Stomach (tissue), 9 donors: ENCODE data around the gene ATCAY. TPM values are rescaled to one million over a fixed set of nuclear protein-coding genes. Genes with fewer than 3 reads are reported as not detected.
"Not testable (repeated sequence)": the region's sequence is repeated elsewhere in the genome, so short reads cannot be mapped to it uniquely, and the experiment has no call there.

Experiments
- DNase-seq, 2 donors: peaks; one replicate each; pipeline versions ENCODE4 v3.0.0 to v3.0.0-alpha.2; 2013 to 2019
- H3K27ac ChIP-seq, 5 donors: fragments of 200-600 bp in 4 of 5; sonication (generic) in 4 of 5; one replicate each; pipeline ENCODE4 v1.5.1; 2013 to 2019; ENCODE audit warnings: mild to moderate bottlenecking in 1 of 5, moderate library complexity in 1 of 5
- H3K27me3 ChIP-seq, 3 donors: fragments of 200-600 bp; sonication (generic); one replicate each; pipeline ENCODE4 v1.5.1; 2017 to 2019; ENCODE audit warnings: mixed run types in 1 of 3
- H3K36me3 ChIP-seq, 4 donors: fragments of 200-600 bp; sonication (generic); 1 replicate in 3 of 4; 2 replicates in 1 of 4; pipeline ENCODE4 v1.5.1; 2016 to 2019
- H3K4me1 ChIP-seq, 4 donors: fragments of 200-600 bp; sonication (generic); one replicate each; pipeline ENCODE4 v1.5.1; 2016 to 2019
- H3K4me3 ChIP-seq, 4 donors: fragments of 200-600 bp; sonication (generic) in 3 of 4; one replicate each; pipeline ENCODE4 v1.5.1; 2016 to 2019; ENCODE audit warnings: mild to moderate bottlenecking in 1 of 4
- H3K9me3 ChIP-seq, 4 donors: fragments of 200-600 bp; sonication (generic); one replicate each; pipeline ENCODE4 v1.5.1; 2016 to 2019
- CTCF ChIP-seq, 7 experiments: fragments of 450-650 bp in 4 of 7; fragments of 200-600 bp in 3 of 7; sonication (generic) in 3 of 7; IDR thresholded peaks; one replicate each; pipeline ENCODE4 v1.5.1; 2016 to 2019; ENCODE audit warnings: antibody characterized with exemption in 7 of 7, control low read depth in 2 of 7, mild to moderate bottlenecking in 1 of 7
- EP300 ChIP-seq: sonication (generic); formaldehyde crosslinking; IDR thresholded peaks from one replicate; pipeline ENCODE4 v1.6.1; 2017; ENCODE audit warnings: antibody characterized with exemption
- POLR2A ChIP-seq, 4 donors: fragments of 450-650 bp; IDR thresholded peaks; one replicate each; pipeline ENCODE4 v1.6.1; 2016; ENCODE audit warnings: antibody characterized with exemption in 4 of 4, control low read depth in 2 of 4, mild to moderate bottlenecking in 1 of 4, moderate library complexity in 1 of 4
- POLR2AphosphoS5 ChIP-seq, 3 donors: sonication (generic); formaldehyde crosslinking; IDR thresholded peaks; one replicate each; pipeline ENCODE4 v1.6.1; 2016; ENCODE audit warnings: antibody characterized with exemption in 3 of 3
- whole genome bisulfite sequencing, 5 donors: extraction: QIAGEN DNeasy Blood & Tissue Kit in 3 of 5; methylation state at CpG; one replicate each; pipeline versions ENCODE4 v1.1.5 to v1.1.7; 2013 to 2018; 5-methylcytosine and 5-hydroxymethylcytosine counted together
- intact Hi-C: fragments of 100-400 bp; cut with DNase I; formaldehyde crosslinking; loops from one replicate; pipeline ENCODE4 v1.15.1; 2023; ENCODE audit warnings: low total_unique reads
- polyA plus RNA-seq, 3 donors: library from polyadenylated mRNA; stranded (reverse); fragments of 200-250 nt; gene quantifications; one replicate each; pipeline ENCODE4 v1.2.3, GENCODE V29; 2013
- total RNA-seq, 5 donors: library from RNA; depleted of rRNA; stranded (reverse); fragments of >200 nt; gene quantifications; one replicate each; pipeline versions ENCODE4 v1.1.0 to v1.2.3, GENCODE V29; 2014 to 2016
- donor health status: healthy with polysubstance abuse.
- donor health status: Bipolar disorder and iron deficiency.
- donor health status: healthy.

Gene ATCAY
- total and polyA plus RNA-seq, 8 donors = 0.25 to 0.92 (median 0.81) TPM; not detected in 4

DNA sequence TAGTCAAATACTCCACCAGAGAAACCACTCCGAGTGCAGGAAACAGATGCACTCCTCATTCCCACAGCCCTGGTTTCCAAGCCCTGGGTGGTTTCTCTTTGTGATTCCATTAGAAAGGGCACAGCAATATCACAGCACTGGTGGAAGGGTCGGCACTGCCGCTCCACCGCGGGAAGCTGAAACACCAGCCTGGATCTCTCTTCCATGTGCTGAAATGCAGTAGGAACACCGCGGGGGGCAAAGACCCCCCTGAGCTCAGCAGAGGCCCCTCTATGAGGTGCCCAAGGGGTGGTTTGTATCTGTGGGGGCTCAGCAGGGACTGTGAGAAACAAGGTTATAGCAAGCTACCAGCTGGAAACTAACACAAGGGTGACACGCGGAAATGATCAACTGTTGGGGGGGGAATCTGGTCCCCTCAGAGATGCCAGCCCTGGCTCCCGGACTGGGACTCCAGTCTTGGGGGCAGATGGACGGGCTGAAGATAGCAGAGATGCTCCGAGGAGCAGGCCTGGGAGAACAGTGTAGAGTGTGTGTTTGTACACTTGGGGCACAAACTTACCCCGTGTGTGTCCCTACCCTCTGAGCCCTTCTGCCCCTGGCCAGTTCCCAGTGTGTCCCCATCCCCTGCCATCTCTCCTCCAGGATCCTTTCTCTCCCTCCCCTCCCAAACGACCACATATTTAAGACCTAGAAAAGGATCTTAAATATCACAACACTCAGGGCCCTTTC lies 13.4 kb upstream of the ATCAY start:
- 52 to 67% (median 61%) methylated on average over 14 of the region's 14 CpGs for WGBS, 5 donors
- peaks cover 20 to 89% (median 39%) of the 10 kb centered on the region in 3 donors for H3K27me3 ChIP-seq

GRCh38 chr19:3867971-3868769 lies 12.3 kb upstream of the ATCAY start:
- Histone ChIP-seq H3K36me3 (no peaks in the 10 kb centered on the region), H3K4me3 (peak overlapping the region in 2 of 4 donors; percentile 13 to 17), H3K9me3 (peaks cover 0 to 9% (median 5%) of the 10 kb centered on the region in 4 donors), H3K4me1 (peaks cover 4 to 7% (median 7%) of the 10 kb centered on the region in 4 donors), H3K27ac (no peak overlapping the region), H3K27me3 (peaks cover 20 to 88% (median 39%) of the 10 kb centered on the region in 3 donors)
- no peak for DNase-seq
- WGBS, 5 donors = 11 to 18% (median 14%) methylated on average over 20 to 30 of the region's 30 CpGs
- intact Hi-C loops = no loop called here
- TF ChIP-seq CTCF (IDR thresholded peaks at IDR 0.05) = no peak
- TF ChIP-seq POLR2A (IDR thresholded peaks at IDR 0.05) = no peak
- no peak for TF ChIP-seq POLR2AphosphoS5 (IDR thresholded peaks at IDR 0.05)
- no peak for TF ChIP-seq EP300

More for the DNA sequence above, 13.4 kb upstream of the ATCAY start:
- no peak overlapping the region for H3K4me3 ChIP-seq
- no peak for DNase-seq
- H3K9me3 ChIP-seq = peaks cover 0 to 9% (median 5%) of the 10 kb centered on the region in 4 donors
- H3K4me1 ChIP-seq = peaks cover 4 to 7% (median 7%) of the 10 kb centered on the region in 4 donors
- TF ChIP-seq CTCF (IDR thresholded peaks at IDR 0.05) = no peak
- no peak for TF ChIP-seq POLR2AphosphoS5 (IDR thresholded peaks at IDR 0.05)
- TF ChIP-seq EP300 = no peak
- intact Hi-C loops = no loop called here
- no peak overlapping the region for H3K27ac ChIP-seq
- H3K36me3 ChIP-seq = no peaks in the 10 kb centered on the region

DNA sequence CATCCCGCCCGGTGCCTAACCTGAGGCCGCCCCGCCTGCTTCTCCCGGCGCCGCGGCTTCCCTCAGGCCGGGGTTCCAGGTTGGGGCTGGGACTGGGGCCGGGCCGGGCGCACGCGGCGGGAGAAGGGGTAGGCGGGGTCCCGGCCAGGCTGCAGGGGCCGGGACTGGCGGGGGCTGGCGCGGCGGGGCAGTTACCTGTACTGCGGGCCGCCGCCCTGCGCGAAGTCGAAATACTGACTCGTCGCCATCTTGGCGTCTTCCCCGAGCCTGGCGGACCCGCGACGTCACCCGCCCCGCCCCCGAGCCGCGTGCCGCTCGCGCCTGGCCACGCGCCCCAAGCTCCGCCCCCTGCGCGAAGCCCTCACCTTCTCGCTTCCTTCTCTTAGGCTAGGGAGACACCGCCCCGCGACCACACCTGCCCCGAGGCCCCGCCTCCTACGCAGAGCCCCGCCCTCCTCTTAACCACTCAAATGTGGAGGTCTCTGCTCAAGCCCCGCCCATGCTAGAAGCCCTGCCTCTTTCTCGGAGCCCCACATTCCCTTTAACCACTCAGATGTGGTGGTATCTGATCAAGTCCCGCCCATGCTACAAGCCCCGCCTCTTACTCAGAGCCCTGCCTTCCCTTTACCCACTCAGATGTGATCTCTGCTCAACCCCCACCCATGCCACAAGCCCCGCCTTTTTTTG lies 11.6 kb upstream of the ATCAY start, which contains the start of gene ZFR2:
Gene ZFR2 (minus strand): TSS at position 269 of the 687 bp plus-strand sequence. CDS start 21 bp downstream, at position 248.
- H3K27me3 ChIP-seq = peaks cover 20 to 81% (median 39%) of the 10 kb centered on the region in 3 donors
- TF ChIP-seq POLR2AphosphoS5 (IDR thresholded peaks at IDR 0.05) = no peak
- no peak for TF ChIP-seq POLR2A (IDR thresholded peaks at IDR 0.05)
- TF ChIP-seq EP300 = no peak
- no peak for TF ChIP-seq CTCF (IDR thresholded peaks at IDR 0.05)
- peaks cover 0 to 9% (median 5%) of the 10 kb centered on the region in 4 donors for H3K9me3 ChIP-seq
- peak within 1 kb of the TSS in 2 of 4 donors; percentile 13 to 17 for H3K4me3 ChIP-seq
- H3K36me3 ChIP-seq = no peaks in the 10 kb centered on the region
- H3K4me1 ChIP-seq = peaks cover 4 to 7% (median 7%) of the 10 kb centered on the region in 4 donors
- intact Hi-C loops = no loop called here
- WGBS, 5 donors = 7 to 18% (median 12%) methylated on average over 28 to 62 of the region's 62 CpGs
- no peak within 1 kb of the TSS for H3K27ac ChIP-seq
- peak in 1 of 2 donors; percentile 49 for DNase-seq

GRCh38 chr19:3873151-3873550 lies 7.3 kb upstream of the ATCAY start:
- peaks cover 17 to 70% (median 26%) of the 10 kb centered on the region in 3 donors for H3K27me3 ChIP-seq
- WGBS, 5 donors = 55 to 60% (median 57%) methylated on average over 4 of the region's 4 CpGs
- no peak for DNase-seq
- TF ChIP-seq EP300 = no peak
- no peak for TF ChIP-seq POLR2AphosphoS5 (IDR thresholded peaks at IDR 0.05)
- no peak for TF ChIP-seq CTCF (IDR thresholded peaks at IDR 0.05)
- no peak for TF ChIP-seq POLR2A (IDR thresholded peaks at IDR 0.05)
- intact Hi-C loops = no loop called here
- H3K4me3 ChIP-seq = no peak overlapping the region
- H3K9me3 ChIP-seq = peaks cover 0 to 9% (median 5%) of the 10 kb centered on the region in 4 donors
- H3K27ac ChIP-seq = no peak overlapping the region
- H3K4me1 ChIP-seq = peaks cover 4 to 7% (median 7%) of the 10 kb centered on the region in 4 donors
- H3K36me3 ChIP-seq = no peaks in the 10 kb centered on the region

DNA sequence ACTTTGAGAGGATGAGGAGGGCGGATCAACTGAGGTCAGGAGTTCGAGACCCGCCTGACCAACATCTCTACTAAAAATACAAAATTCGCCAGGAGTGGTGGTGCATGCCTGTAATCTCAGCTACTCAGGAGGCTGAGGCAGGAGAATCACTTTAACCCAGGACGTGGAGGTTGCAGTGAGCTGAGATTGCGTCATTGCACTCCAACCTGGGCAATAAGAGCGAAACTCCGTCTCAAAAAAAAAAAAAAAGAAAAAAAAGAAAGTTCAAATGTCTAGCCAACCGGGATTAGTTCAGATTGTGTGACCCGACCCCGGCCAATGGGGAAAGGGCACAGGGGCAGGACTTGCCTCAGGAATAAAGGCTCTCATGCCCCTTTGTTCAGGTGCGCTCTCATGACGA lies 5.8 kb upstream of the ATCAY start:
- 74 to 81% (median 76%) methylated on average over 13 of the region's 13 CpGs for WGBS, 5 donors
- H3K36me3 ChIP-seq, H3K4me1 ChIP-seq, H3K9me3 ChIP-seq, H3K4me3 ChIP-seq, DNase-seq, intact Hi-C loops, H3K27ac ChIP-seq: not testable (repeated sequence)
- H3K27me3 ChIP-seq = peaks cover 4 to 69% (median 22%) of the 10 kb centered on the region in 3 donors
